22Rv1 (cell line): ENCODE results near the gene CYSTM1.
A peak's percentile ranks its signal among the peaks of the same experiment; 100 is the strongest.

Source experiments
- H3K27ac ChIP-seq: fragments of 450-650 bp; 2 replicates; pipeline ENCODE4 v1.5.1; 2017
- CTCF ChIP-seq: fragments of 450-650 bp; IDR thresholded peaks from 2 replicates; pipeline ENCODE4 v1.5.1; 2017; ENCODE audit warnings: mild to moderate bottlenecking
- ZFX ChIP-seq: fragments of 450-650 bp; IDR thresholded peaks from 2 replicates; pipeline ENCODE4 v1.6.1; 2017; ENCODE audit warnings: antibody characterized with exemption, borderline replicate concordance

The CYSTM1 gene

GRCh38 chr5:140244525-140245025 lies 69.6 kb downstream of the CYSTM1 start:
- H3K27ac ChIP-seq, result no peak overlapping the region
- TF ChIP-seq CTCF (peak; percentile 93), ZFX (no peak)

GRCh38 chr5:140245341-140245740 lies 70.4 kb downstream of the CYSTM1 start:
- TF ChIP-seq CTCF (no peak), ZFX (no peak)
- H3K27ac ChIP-seq, result no peak overlapping the region

- no peak overlapping the region for H3K27ac ChIP-seq
- TF ChIP-seq CTCF, result no peak
- TF ChIP-seq ZFX, result no peak
These were observed 70.9 kb downstream of the CYSTM1 start for GRCh38 chr5:140245926-140246325.

- H3K27ac ChIP-seq, result no peak overlapping the region
- no peak for TF ChIP-seq ZFX
- no peak for TF ChIP-seq CTCF
These were observed 71.6 kb downstream of the CYSTM1 start for GRCh38 chr5:140246378-140247122.

GRCh38 chr5:140248414-140248813 lies 73.4 kb downstream of the CYSTM1 start:
- H3K27ac ChIP-seq, result no peak overlapping the region
- TF ChIP-seq ZFX (no peak), CTCF (no peak)

GRCh38 chr5:140249536-140249935 lies 74.5 kb downstream of the CYSTM1 start:
- no peak overlapping the region for H3K27ac ChIP-seq
- TF ChIP-seq ZFX (no peak), CTCF (no peak)

- no peak for TF ChIP-seq CTCF
- no peak overlapping the region for H3K27ac ChIP-seq
These were observed 75.4 kb downstream of the CYSTM1 start for GRCh38 chr5:140250386-140250785.
